Brain microvascular endothelial cell (primary cell): Measurements from ENCODE around the gene PTPN20.

ENCODE experiments used
- DNase-seq: peaks from one replicate; pipeline ENCODE4 v3.0.0-alpha.2; 2020
- H3K27ac ChIP-seq: fragments of 250-450 bp; sonication (Bioruptor Pico); 2 replicates; pipeline ENCODE4 v1.5.1; 2020; ENCODE audit warnings: mild to moderate bottlenecking, moderate library complexity
- H3K27me3 ChIP-seq: fragments of 250-450 bp; sonication (Bioruptor Pico); replicated peaks from 2 replicates; pipeline ENCODE4 v1.5.1; 2020; ENCODE audit warnings: mild to moderate bottlenecking
- H3K36me3 ChIP-seq: fragments of 250-450 bp; sonication (Bioruptor Pico); replicated peaks from 2 replicates; pipeline ENCODE4 v1.5.1; 2020; ENCODE audit warnings: mild to moderate bottlenecking
- H3K4me3 ChIP-seq: 2 replicates; pipeline ENCODE4 v1.5.1; 2011; ENCODE audit warnings: low read depth, mild to moderate bottlenecking, control low read depth, low read length, moderate library complexity
- CTCF ChIP-seq: IDR thresholded peaks from 2 replicates; pipeline ENCODE4 v1.5.1; 2011; ENCODE audit warnings: low read depth, mild to moderate bottlenecking, moderate library complexity, low read length, control low read depth, inconsistent platforms; ENCODE audit errors: missing control alignments
- in situ Hi-C: cut with HindIII; loops from 2 replicates; pipeline ENCODE4 v1.10.0; 2017; ENCODE audit warnings: low sequenced_read_pairs, low pct_ligation_motif_present

The PTPN20 gene

GRCh38 chr10:47049906-47050305, 138.7 kb downstream of the PTPN20 start:
- no peak for TF ChIP-seq CTCF

DNA sequence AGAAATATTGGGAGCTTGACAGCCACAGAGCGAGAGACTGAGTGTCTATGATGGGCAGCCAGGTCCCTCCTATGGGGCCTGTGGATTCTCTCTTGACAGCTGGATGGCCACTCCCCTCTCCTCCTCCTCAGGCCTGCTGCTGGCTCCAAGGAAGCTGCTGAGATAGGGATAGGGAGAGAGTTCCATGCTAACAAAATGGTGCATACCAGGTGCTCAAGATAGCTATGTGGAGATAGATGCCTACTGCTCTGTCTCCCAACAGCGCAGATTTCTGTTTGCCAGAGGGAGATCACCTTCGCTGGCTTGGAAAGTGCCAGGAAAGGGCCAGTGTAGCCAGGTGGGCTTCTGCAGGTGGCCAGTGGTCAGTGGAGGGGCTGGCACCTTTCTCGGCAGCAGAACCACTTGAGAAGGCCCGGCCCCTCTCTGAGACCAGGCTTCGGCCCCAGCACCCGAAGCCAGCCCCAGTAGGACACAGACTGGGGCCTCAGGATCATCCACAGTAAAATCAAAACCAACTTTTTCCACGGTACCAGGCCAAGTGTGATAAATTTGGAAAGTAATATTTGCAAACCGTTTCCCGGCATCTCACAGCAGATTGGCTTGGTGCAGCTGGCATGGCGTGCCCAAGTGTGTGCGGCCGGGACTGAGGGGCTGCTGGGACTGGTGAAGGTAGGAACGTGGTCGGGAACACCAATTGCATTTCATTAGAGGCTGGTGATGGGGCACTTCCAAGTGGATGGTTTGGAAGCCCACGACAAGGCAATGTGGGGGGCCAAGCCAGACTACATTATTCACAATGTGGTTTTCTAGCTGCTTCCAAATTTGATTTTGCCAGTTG, 139.6 kb downstream of the PTPN20 start:
- no peaks in the 10 kb centered on the region for H3K36me3 ChIP-seq
- no peak for TF ChIP-seq CTCF
- no peak overlapping the region for H3K27ac ChIP-seq
- no peaks in the 10 kb centered on the region for H3K27me3 ChIP-seq
- in situ Hi-C loops: no loop called here
- DNase-seq: peak; percentile 12
- no peak overlapping the region for H3K4me3 ChIP-seq

More at GRCh38 chr10:47049906-47050305, 138.7 kb downstream of the PTPN20 start:
- no peak for DNase-seq
- H3K36me3 ChIP-seq: no peaks in the 10 kb centered on the region
- no peak overlapping the region for H3K4me3 ChIP-seq
- H3K27me3 ChIP-seq: no peaks in the 10 kb centered on the region
- H3K27ac ChIP-seq: no peak overlapping the region
- in situ Hi-C loops: loop anchor here (25.0 kb wide), 1 partner anchor 262 kb away; the partner anchor contains the start of genes GDF10 and GDF2

DNA sequence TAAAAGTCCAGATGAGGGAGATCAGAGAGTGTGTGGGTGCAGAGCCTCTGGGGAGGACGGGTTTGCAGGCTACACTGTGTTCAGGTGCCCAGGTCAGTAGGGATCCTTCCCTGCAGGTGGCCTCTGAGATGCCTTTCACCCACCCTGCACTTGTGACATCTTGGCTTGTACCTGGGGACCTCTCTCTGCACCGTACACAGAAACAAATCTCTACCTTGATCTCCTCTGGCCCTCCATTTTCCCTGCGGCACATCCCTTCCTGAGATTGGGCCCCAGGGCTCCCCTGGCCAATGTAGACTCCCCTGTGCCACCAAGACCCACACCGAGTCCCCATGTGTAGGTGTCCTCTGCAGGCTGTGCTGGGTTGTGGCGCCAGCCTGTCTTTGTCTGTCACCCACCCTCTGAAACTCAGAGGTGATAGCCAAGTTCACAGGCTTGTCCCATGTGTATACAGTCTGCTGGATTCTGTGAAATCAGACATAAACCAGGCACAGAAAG, 140.6 kb downstream of the PTPN20 start:
- no peak for TF ChIP-seq CTCF
- H3K4me3 ChIP-seq: no peak overlapping the region
- no peak for DNase-seq
- H3K27ac ChIP-seq: no peak overlapping the region
- H3K36me3 ChIP-seq: no peaks in the 10 kb centered on the region
- in situ Hi-C loops: no loop called here
- H3K27me3 ChIP-seq: no peaks in the 10 kb centered on the region
